HFFc6 (cell line): ENCODE data around the gene NDUFA13. TPM values are rescaled to one million over a fixed set of nuclear protein-coding genes. Genes with fewer than 3 reads are reported as not detected.
A peak's percentile ranks its signal among the peaks of the same experiment; 100 is the strongest.

Experiments
- DNase-seq: peaks from one replicate; pipeline ENCODE4 v3.0.0-alpha.2; 2018
- H3K27ac Mint-ChIP-seq: 2 replicates; pipeline ENCODE4 v1.8.0; 2020; ENCODE audit warnings: mild to moderate bottlenecking, mixed read lengths
- H3K27me3 Mint-ChIP-seq: 2 replicates; pipeline ENCODE4 v1.8.0; 2021; ENCODE audit warnings: mild to moderate bottlenecking, moderate library complexity, mixed read lengths; ENCODE audit not compliant: insufficient read depth
- H3K36me3 Mint-ChIP-seq: 2 replicates; pipeline ENCODE4 v1.8.0; 2021; ENCODE audit warnings: low read depth, mixed read lengths
- H3K4me1 Mint-ChIP-seq: 2 replicates; pipeline ENCODE4 v1.8.0; 2020; ENCODE audit warnings: low read depth, mixed read lengths
- H3K4me3 Mint-ChIP-seq: 2 replicates; pipeline ENCODE4 v1.8.0; 2020; ENCODE audit warnings: mild to moderate bottlenecking, moderate library complexity, mixed read lengths
- H3K9me3 Mint-ChIP-seq: 2 replicates; pipeline ENCODE4 v1.8.0; 2020; ENCODE audit warnings: mild to moderate bottlenecking, mixed read lengths
- CTCF ChIP-seq: fragments of 200-600 bp; sonication (generic); IDR thresholded peaks from 2 replicates; pipeline ENCODE4 v1.5.0; 2021; ENCODE audit warnings: antibody characterized with exemption, mild to moderate bottlenecking
- total RNA-seq, 6 experiments: library from RNA; stranded (reverse); fragmentation: NEBNext Ultra II Directional; extraction: Animal tissue kit (Norgen Biotek cat#: 25700); gene quantifications; 2 replicates in 1 of 6; 3 replicates in 5 of 6; pipeline ENCODE4 v1.2.3, GENCODE V29; 2021

The NDUFA13 gene
- total RNA-seq, 6 experiments from 2014 or later = 266 to 393 (median 323) TPM

GRCh38 chr19:19507354-19507753 is 8.7 kb upstream of the NDUFA13 start:
- no peak for TF ChIP-seq CTCF

GRCh38 chr19:19508217-19508616 is 7.8 kb upstream of the NDUFA13 start:
- Mint-ChIP-seq H3K4me3 (no peak overlapping the region), H3K36me3 (peaks cover 20% of the 10 kb centered on the region), H3K9me3 (no peaks in the 10 kb centered on the region), H3K4me1 (no peaks in the 10 kb centered on the region), H3K27ac (no peak overlapping the region), H3K27me3 (peaks cover 7% of the 10 kb centered on the region)
- no peak for DNase-seq
- no peak for TF ChIP-seq CTCF

More at GRCh38 chr19:19507354-19507753, 8.7 kb upstream of the NDUFA13 start:
- Mint-ChIP-seq H3K27ac (no peak overlapping the region), H3K36me3 (peaks cover 21% of the 10 kb centered on the region), H3K4me3 (no peak overlapping the region), H3K4me1 (no peaks in the 10 kb centered on the region), H3K27me3 (peaks cover 7% of the 10 kb centered on the region), H3K9me3 (no peaks in the 10 kb centered on the region)
- no peak for DNase-seq

- no peaks in the 10 kb centered on the region for H3K4me1 Mint-ChIP-seq
- TF ChIP-seq CTCF = no peak
- no peak overlapping the region for H3K27ac Mint-ChIP-seq
- no peak overlapping the region for H3K4me3 Mint-ChIP-seq
- DNase-seq = peak; percentile 41
- peaks cover 7% of the 10 kb centered on the region for H3K27me3 Mint-ChIP-seq
- H3K9me3 Mint-ChIP-seq = no peaks in the 10 kb centered on the region
- peaks cover 22% of the 10 kb centered on the region for H3K36me3 Mint-ChIP-seq
Measured at GRCh38 chr19:19510432-19510831, 5.6 kb upstream of the NDUFA13 start.

DNA sequence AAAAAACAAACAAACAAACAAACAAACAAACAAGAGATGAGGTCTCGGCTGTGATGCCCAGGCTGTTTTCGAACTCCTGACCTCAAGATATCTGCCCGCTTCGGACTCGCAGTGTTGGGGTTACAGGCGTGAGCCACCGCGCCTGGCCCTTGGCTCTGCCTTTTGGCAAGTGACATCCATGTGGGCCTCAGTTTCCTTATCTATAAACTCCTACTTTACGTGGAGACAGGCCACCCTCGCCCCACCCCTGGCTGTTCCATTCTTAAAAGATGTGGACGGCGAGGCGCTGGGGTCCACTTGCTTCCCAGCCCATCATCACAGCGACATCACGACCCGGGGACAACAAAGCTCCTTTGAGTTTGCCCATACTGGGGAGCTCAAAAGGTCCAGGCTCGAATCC is 2.3 kb upstream of the NDUFA13 start:
- no peak overlapping the region for H3K4me3 Mint-ChIP-seq
- no peak overlapping the region for H3K27ac Mint-ChIP-seq
- no peaks in the 10 kb centered on the region for H3K9me3 Mint-ChIP-seq
- DNase-seq = no peak
- H3K36me3 Mint-ChIP-seq = peaks cover 10% of the 10 kb centered on the region; the same call in 1 of the 2 replicates
- peaks cover 4% of the 10 kb centered on the region; the same call in 1 of the 2 replicates for H3K27me3 Mint-ChIP-seq
- no peak for TF ChIP-seq CTCF
- no peaks in the 10 kb centered on the region for H3K4me1 Mint-ChIP-seq

- H3K27ac Mint-ChIP-seq = no peak overlapping the region
- peaks cover 7% of the 10 kb centered on the region; the same call in 1 of the 2 replicates for H3K36me3 Mint-ChIP-seq
- no peaks in the 10 kb centered on the region for H3K4me1 Mint-ChIP-seq
- no peaks in the 10 kb centered on the region for H3K9me3 Mint-ChIP-seq
- TF ChIP-seq CTCF = no peak
- H3K4me3 Mint-ChIP-seq = no peak overlapping the region
- no peak for DNase-seq
- peaks cover 4% of the 10 kb centered on the region; the same call in 1 of the 2 replicates for H3K27me3 Mint-ChIP-seq
Measured at GRCh38 chr19:19514215-19514657, 1.8 kb upstream of the NDUFA13 start.
